GM12891 (cell line): ENCODE results near the gene TMEM212.

Experiments
- POLR2A ChIP-seq: IDR thresholded peaks from 2 replicates; pipeline ENCODE4 v1.6.1; 2011; ENCODE audit warnings: low read depth, low read length, control low read depth
- POLR2AphosphoS5 ChIP-seq: IDR thresholded peaks from 2 replicates; pipeline ENCODE4 v1.6.1; 2011; ENCODE audit warnings: low read depth, low read length, control low read depth
- SPI1 ChIP-seq: IDR thresholded peaks from 2 replicates; pipeline ENCODE4 v1.6.1; 2011; ENCODE audit warnings: low read depth, low read length, control low read depth

DNA sequence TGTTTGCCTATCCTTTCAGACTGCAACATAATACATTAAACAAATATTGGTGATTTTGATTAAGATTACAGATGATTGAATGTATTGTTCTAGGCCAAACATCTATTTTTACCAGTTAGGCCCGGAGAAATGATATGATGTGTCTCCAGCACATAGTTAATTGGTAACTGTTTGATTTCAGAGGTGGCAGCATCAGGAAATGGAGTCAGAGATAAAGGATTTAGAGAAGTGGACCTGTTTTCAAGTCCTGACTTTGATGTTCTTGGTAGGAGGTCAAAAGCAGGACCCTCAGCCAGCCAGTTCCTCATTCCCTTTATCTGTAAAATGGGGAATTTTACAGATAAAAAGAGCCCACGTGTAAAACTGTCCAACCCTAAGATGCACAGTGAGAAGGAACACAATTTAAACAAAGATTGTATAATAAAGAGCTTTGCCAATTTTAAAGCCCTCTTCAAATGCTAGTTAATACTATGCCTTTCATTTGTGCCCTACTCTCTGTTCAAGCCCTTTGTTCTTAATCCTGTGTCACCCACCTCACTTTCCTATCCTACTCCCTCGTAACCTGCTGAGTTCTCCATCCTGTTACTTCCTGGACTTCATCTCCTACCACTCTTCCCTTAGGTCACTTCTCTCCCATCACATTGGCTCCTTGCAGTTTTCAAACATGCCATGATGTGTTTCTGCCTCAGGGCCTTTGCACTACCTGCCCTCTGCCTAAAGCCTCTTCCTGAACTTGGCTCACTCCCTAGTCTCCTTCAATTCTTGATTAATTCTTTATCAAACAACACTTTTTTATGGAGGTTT lies 2.5 kb downstream of the TMEM212 start:
- TF ChIP-seq POLR2AphosphoS5 (no peak), POLR2A (no peak), SPI1 (no peak)
